ENCODE measurements around the gene TKTL1. TPM values are rescaled to one million over a fixed set of nuclear protein-coding genes. Genes with fewer than 3 reads are reported as not detected.
A peak's percentile ranks its signal among the peaks of the same experiment; 100 is the strongest.

Gene TKTL1
- total RNA-seq, 1 donor: not detected

DNA sequence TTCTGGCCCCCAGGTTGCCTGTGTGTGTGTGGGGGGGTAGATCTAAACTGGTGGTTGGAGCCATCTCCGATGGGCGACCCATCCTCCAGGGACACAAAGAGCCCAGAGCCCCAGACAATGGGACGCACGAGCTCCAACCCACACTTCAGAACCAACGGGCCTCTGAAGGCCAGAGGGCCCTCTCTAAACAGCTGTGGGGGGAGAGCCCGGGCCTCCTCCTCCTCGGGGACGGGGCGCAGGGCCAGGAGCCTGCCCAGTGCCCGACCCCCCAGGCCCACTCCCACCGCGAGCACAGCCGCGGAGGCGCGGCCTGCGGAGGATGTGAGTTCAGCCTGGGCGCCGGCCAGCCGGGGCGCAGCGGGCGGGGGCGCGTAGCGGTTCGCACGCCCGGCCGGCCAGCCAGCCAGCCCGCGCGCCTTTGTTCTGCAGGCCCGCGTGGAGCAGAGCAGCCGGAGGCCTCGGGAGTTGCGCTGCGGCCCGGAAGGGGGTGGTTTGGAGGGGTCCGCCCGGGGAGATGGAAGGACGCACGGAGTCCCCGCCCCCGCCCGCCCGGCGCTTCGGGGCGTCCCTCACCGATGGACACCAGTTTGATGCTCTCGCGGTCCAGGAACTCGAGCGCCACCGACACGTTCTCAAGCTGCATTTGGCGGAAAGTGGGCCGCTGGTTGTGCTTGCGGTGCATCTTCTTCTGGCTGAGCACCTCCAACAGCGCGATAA, 74.9 kb downstream of the TKTL1 start:
- peak; percentile 41 for DNase-seq (ENCODE audit: low read depth)
- peak overlapping the region; percentile 92 for H3K4me3 ChIP-seq (ENCODE audit: low read depth, low read length)
- TF ChIP-seq, protein P1, sequence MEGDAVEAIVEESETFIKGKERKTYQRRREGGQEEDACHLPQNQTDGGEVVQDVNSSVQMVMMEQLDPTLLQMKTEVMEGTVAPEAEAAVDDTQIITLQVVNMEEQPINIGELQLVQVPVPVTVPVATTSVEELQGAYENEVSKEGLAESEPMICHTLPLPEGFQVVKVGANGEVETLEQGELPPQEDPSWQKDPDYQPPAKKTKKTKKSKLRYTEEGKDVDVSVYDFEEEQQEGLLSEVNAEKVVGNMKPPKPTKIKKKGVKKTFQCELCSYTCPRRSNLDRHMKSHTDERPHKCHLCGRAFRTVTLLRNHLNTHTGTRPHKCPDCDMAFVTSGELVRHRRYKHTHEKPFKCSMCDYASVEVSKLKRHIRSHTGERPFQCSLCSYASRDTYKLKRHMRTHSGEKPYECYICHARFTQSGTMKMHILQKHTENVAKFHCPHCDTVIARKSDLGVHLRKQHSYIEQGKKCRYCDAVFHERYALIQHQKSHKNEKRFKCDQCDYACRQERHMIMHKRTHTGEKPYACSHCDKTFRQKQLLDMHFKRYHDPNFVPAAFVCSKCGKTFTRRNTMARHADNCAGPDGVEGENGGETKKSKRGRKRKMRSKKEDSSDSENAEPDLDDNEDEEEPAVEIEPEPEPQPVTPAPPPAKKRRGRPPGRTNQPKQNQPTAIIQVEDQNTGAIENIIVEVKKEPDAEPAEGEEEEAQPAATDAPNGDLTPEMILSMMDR (IDR thresholded peaks at IDR 0.05; ENCODE audit: insufficient read depth, low read length): no peak

DNA sequence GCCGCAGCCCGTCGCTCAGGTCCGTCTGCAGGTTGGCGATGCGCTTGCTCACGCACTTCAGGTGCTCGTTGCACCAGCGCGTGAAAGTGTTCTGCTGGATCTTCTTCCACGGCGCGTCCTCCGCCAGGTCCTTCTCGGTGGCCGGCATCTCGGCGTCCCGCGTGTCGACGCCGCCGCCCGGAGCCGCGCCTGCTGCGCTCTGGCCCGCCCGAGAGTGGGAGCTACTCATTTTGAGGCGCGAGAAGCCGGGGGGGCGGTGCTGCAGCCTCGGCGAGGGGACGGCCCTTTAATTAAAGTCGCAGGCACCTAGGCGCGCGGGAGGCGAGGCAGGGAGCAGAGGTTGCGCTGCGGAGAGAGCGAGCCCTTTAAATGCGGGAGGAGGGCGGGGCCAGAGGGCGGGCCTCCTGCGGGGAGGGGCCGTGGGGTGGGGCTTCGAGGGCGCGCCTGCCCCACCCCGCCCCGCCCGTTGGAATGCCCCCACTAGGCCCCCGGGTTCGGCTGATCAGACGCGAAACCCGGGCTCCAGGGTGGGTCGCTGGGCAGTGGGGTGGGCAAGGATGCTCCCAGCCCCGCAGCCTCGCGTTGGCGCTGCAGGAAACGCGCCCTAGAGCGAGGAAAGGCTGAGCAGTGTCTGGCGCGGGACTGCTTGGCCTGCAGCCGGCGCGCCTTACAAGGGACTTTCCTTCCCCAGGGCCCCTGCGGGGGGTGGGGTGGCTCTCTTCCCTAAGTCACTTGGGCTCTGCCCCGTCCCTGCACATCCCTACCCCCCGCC, 75.6 kb downstream of the TKTL1 start:
- DNase-seq (ENCODE audit: low read depth): peak; percentile 91
- peak overlapping the region; percentile 92 for H3K4me3 ChIP-seq (ENCODE audit: low read depth, low read length)
- TF ChIP-seq, protein P1 (IDR thresholded peaks at IDR 0.05; ENCODE audit: insufficient read depth, low read length): no peak

- DNase-seq (ENCODE audit: low read depth): no peak
- peak overlapping the region; percentile 66 for H3K4me3 ChIP-seq (ENCODE audit: low read depth, low read length)
- TF ChIP-seq, protein P1 (IDR thresholded peaks at IDR 0.05; ENCODE audit: insufficient read depth, low read length): no peak
Observed at GRCh38 chrX:154371789-154372300, 76.2 kb downstream of the TKTL1 start.

GRCh38 chrX:154372612-154373022, 77.0 kb downstream of the TKTL1 start:
- TF ChIP-seq, protein P1 (IDR thresholded peaks at IDR 0.05; ENCODE audit: insufficient read depth, low read length): no peak
- DNase-seq (ENCODE audit: low read depth): no peak
- peak overlapping the region; percentile 66 for H3K4me3 ChIP-seq (ENCODE audit: low read depth, low read length)

DNA sequence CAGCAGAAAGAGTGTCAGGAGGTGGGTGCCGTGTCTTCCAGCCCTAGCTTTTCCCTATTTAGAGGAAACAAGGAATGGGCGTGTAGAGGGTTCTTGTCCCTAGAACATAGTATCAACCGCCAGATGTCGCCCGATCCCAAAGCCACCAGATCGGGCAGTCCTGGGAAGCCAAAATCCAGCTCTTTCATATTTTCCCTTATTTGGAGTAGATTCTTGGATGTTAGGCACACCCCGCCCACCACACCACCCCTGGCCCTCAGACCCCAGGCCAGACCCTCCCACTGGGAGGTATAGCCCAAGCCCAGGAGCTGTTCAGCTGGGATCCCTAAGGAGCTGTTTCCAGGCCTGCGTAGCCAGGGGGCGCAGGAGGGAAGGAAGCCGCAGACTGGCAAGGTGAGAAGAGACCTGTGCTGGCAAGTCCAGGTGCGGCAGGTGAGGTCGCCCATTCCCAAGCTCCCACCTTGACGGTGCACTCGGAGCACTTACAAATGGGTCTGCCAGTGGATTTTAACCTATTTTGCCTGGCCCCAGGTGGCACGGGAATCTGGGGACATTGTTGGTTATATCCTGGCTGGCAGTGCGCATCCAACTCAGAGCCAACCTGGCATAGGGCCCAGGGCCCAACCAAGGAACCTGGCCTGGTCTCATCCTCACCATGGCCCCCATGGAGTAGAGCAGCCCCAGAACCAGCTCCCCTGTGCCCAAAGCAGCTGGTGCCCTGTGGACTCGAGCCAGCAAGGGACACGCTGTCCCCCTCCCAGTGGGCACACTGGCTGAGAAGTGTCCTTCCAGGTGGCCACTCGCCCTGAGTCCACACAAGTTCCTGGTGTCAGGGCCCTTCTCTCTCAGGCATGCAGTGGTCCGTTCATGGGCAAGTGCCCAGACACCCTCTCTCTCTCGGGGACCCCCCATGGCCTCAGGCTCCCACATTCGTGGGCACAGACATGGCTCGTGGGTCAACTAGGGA, 78.0 kb downstream of the TKTL1 start:
- TF ChIP-seq, protein P1 (IDR thresholded peaks at IDR 0.05; ENCODE audit: insufficient read depth, low read length): peak; percentile 40
- H3K4me3 ChIP-seq (ENCODE audit: low read depth, low read length): peak overlapping the region; percentile 65
- peak; percentile 80 for DNase-seq (ENCODE audit: low read depth)
